ENCODE data around the gene PIK3C3. TPM values are rescaled to one million over a fixed set of nuclear protein-coding genes. Genes with fewer than 3 reads are reported as not detected.

Gene PIK3C3
- total RNA-seq, 2 experiments from 2014 or later, result 8.3 to 22.3 TPM

DNA sequence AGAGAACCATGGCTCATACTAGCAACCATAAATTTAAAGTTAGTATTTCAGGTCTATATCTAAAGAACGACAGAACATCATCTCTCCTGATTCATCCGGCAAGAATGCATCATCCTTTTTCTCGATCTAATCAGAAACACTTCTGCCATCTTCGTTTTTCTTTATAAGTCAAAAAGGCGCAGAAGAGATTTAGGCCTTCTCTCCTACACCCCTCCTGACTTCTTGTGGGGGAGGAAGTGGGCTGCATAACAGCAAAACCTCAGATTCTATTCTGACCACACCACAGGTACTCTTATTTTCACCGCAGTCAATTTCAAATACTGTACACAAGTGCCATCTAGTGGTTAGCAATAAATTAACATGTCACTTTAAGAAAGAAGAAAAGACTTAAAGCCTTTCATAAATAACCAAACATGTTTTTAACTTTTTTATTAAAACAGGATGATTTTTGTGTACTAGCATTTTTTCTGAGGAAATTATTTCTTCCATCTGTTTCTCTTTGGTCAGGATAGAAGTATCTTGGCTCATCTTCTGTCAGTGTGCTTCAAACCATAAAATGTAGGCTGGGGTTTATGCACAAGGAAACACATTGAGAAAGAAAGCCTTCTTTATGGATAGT, 48.4 kb upstream of the PIK3C3 start:
- intact Hi-C loops (cut with micrococcal nuclease; ENCODE audit: unreplicated experiment), result no loop called here
- no TSS peak for BruUV-seq (replicated peaks)
- no peak overlapping the region for H2AFZ ChIP-seq (ENCODE audit: low read length)
- POLR2A ChIA-PET, result no interaction called here
- no peaks in the 10 kb centered on the region for H3K4me1 ChIP-seq (ENCODE audit: insufficient read depth, low read length, poor library complexity, severe bottlenecking)
- no peak overlapping the region for H3K4me3 ChIP-seq (ENCODE audit: low read depth, low read length, poor library complexity, severe bottlenecking)
- peak; percentile 15 for DNase-seq (ENCODE audit: low spot score)
- TF ChIP-seq EZH2phosphoT487 (IDR thresholded peaks at IDR 0.05; ENCODE audit: borderline replicate concordance, low read depth, low read length), result no peak
- TF ChIP-seq, protein P1, sequence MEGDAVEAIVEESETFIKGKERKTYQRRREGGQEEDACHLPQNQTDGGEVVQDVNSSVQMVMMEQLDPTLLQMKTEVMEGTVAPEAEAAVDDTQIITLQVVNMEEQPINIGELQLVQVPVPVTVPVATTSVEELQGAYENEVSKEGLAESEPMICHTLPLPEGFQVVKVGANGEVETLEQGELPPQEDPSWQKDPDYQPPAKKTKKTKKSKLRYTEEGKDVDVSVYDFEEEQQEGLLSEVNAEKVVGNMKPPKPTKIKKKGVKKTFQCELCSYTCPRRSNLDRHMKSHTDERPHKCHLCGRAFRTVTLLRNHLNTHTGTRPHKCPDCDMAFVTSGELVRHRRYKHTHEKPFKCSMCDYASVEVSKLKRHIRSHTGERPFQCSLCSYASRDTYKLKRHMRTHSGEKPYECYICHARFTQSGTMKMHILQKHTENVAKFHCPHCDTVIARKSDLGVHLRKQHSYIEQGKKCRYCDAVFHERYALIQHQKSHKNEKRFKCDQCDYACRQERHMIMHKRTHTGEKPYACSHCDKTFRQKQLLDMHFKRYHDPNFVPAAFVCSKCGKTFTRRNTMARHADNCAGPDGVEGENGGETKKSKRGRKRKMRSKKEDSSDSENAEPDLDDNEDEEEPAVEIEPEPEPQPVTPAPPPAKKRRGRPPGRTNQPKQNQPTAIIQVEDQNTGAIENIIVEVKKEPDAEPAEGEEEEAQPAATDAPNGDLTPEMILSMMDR (conservative IDR thresholded peaks at IDR 0.05; ENCODE audit: low read length), result peak; percentile 76
- H3K9me2 ChIP-seq (ENCODE audit: insufficient read depth, low read length), result no peaks in the 10 kb centered on the region
- no peak overlapping the region for H3K4me2 ChIP-seq (ENCODE audit: low read length)
- H3K36me3 ChIP-seq (ENCODE audit: insufficient read depth, low read length), result no peaks in the 10 kb centered on the region
- CTCF ChIA-PET (ENCODE audit: unreplicated experiment), result no interaction called here
- H3K27ac ChIP-seq (ENCODE audit: low read depth, low read length, poor library complexity, severe bottlenecking), result no peak overlapping the region
- H4K20me1 ChIP-seq (ENCODE audit: insufficient read depth, low read length), result no peaks in the 10 kb centered on the region
- no peaks in the 10 kb centered on the region for H3K79me2 ChIP-seq (ENCODE audit: insufficient read depth, low read depth, low read length)
- H3K9me3 ChIP-seq (ENCODE audit: low read length), result no peaks in the 10 kb centered on the region

DNA sequence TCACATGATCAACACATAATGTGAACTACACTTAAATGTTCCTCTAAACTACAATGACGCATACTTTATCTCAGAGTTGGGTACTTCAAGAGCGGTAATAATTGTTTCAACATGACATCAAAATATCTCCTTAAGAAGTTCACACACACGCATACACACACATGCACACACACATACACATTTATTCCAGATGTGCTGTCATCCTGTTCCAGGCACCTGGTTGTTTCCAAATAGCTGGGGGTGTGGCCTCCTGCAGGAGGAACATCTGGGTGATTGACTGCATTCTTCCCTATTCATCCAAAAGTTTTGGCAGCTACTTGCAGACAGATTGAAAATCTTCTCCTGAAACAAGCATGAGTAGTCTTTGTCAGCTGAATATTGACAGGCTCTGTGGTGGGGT, 37.9 kb upstream of the PIK3C3 start:
- Histone ChIP-seq H2AFZ (ENCODE audit: low read length) (no peak overlapping the region), H3K4me3 (ENCODE audit: low read depth, low read length, poor library complexity, severe bottlenecking) (no peak overlapping the region), H3K27ac (ENCODE audit: low read depth, low read length, poor library complexity, severe bottlenecking) (no peak overlapping the region), H3K36me3 (ENCODE audit: insufficient read depth, low read length) (no peaks in the 10 kb centered on the region), H3K4me2 (ENCODE audit: low read length) (no peak overlapping the region), H4K20me1 (ENCODE audit: insufficient read depth, low read length) (no peaks in the 10 kb centered on the region), H3K9me2 (ENCODE audit: insufficient read depth, low read length) (no peaks in the 10 kb centered on the region), H3K4me1 (ENCODE audit: insufficient read depth, low read length, poor library complexity, severe bottlenecking) (no peaks in the 10 kb centered on the region), H3K9me3 (ENCODE audit: low read length) (no peaks in the 10 kb centered on the region), H3K79me2 (ENCODE audit: insufficient read depth, low read depth, low read length) (no peaks in the 10 kb centered on the region)
- POLR2A ChIA-PET, result no interaction called here
- intact Hi-C loops (cut with micrococcal nuclease; ENCODE audit: unreplicated experiment), result no loop called here
- no peak for DNase-seq (ENCODE audit: low spot score)
- no peak for TF ChIP-seq EZH2phosphoT487 (IDR thresholded peaks at IDR 0.05; ENCODE audit: borderline replicate concordance, low read depth, low read length)
- TF ChIP-seq, protein P1 (conservative IDR thresholded peaks at IDR 0.05; ENCODE audit: low read length), result no peak
- BruUV-seq (replicated peaks), result no TSS peak
- CTCF ChIA-PET (ENCODE audit: unreplicated experiment), result no interaction called here

DNA sequence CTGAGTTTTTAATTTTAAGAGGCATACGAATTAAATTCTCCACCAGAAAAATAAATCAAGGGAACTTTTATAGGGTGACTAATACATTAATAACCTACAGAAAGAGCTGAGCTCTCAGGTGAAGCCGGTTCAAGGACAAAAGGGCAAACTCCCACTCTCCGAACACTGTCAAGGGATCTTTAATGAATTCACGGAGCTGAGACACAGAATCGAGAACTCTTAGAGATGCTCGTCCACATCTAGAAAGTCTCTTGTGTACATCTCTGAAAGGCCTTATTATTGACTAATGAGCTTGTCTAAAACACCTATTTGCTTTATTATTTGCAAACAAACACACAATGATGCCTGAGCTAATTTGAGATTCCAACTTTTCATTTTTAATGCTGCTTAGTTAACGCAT, 33.3 kb upstream of the PIK3C3 start:
- TF ChIP-seq, protein P1 (conservative IDR thresholded peaks at IDR 0.05; ENCODE audit: low read length), result no peak
- TF ChIP-seq EZH2phosphoT487 (IDR thresholded peaks at IDR 0.05; ENCODE audit: borderline replicate concordance, low read depth, low read length), result no peak
- H3K9me2 ChIP-seq (ENCODE audit: insufficient read depth, low read length), result no peaks in the 10 kb centered on the region
- no peaks in the 10 kb centered on the region for H3K36me3 ChIP-seq (ENCODE audit: insufficient read depth, low read length)
- intact Hi-C loops (cut with micrococcal nuclease; ENCODE audit: unreplicated experiment), result no loop called here
- H3K9me3 ChIP-seq (ENCODE audit: low read length), result no peaks in the 10 kb centered on the region
- BruUV-seq (replicated peaks), result no TSS peak
- no peak overlapping the region for H3K4me3 ChIP-seq (ENCODE audit: low read depth, low read length, poor library complexity, severe bottlenecking)
- no peak overlapping the region for H2AFZ ChIP-seq (ENCODE audit: low read length)
- no peaks in the 10 kb centered on the region for H3K4me1 ChIP-seq (ENCODE audit: insufficient read depth, low read length, poor library complexity, severe bottlenecking)
- no peak for DNase-seq (ENCODE audit: low spot score)
- no peak overlapping the region for H3K27ac ChIP-seq (ENCODE audit: low read depth, low read length, poor library complexity, severe bottlenecking)
- no peaks in the 10 kb centered on the region for H4K20me1 ChIP-seq (ENCODE audit: insufficient read depth, low read length)
- H3K4me2 ChIP-seq (ENCODE audit: low read length), result no peak overlapping the region
- ChIA-PET POLR2A (no interaction called here), CTCF (ENCODE audit: unreplicated experiment) (no interaction called here)
- no peaks in the 10 kb centered on the region for H3K79me2 ChIP-seq (ENCODE audit: insufficient read depth, low read depth, low read length)

Measured in OCI-LY7 (cell line).